Activated naive CD4-positive, alpha-beta T cell (primary cell): ENCODE results near the gene SLC6A11.

Experiments
- DNase-seq, 4 experiments: peaks; one replicate each; lab custom pipeline; 2025; lab: John Stamatoyannopoulos, UW

The SLC6A11 gene

GRCh38 chr3:10930666-10931040, 114.6 kb downstream of the SLC6A11 start:
- no peak for DNase-seq

DNA sequence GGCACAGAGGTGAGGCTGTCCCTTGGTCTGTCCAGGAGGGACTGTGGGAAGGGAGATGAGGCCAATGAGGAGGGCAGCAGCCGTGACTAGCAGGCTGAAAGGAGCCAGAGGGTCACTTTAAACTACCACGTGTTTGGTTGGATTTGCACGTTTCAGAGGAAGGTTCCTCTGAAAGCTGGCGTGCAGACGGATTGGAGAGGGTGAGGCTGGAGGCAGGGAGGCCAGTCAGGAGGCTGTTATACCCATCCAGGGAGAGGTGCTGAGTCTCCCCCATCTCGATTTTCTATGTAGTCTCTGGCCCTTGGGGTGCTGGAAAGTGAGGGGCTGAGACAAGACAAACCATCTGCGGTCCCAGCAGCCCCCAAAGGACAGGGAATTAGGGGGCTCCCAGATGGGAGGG, 116.6 kb downstream of the SLC6A11 start:
- no peak for DNase-seq

DNA sequence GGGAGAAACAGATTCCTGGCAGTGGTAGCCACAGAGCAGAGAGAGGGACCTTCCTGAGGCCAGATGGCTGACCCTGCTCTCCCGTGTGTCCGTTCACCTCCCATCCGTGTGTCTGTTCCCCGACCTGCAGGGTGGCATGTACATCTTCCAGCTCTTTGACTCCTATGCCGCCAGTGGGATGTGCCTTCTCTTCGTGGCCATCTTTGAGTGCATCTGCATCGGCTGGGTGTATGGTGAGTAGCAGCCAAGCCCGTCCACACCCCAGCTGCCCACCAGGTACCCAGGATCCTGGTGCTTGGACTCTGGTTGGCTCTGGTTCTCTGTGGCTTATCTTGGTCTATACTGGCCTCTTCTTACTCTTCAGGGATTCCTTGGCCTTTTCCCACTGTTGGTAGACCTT, 117.0 kb downstream of the SLC6A11 start:
- DNase-seq: no peak

GRCh38 chr3:10933470-10933804, 117.4 kb downstream of the SLC6A11 start:
- DNase-seq: no peak

- no peak for DNase-seq
Observed at GRCh38 chr3:10933805-10934481, 117.9 kb downstream of the SLC6A11 start.

DNA sequence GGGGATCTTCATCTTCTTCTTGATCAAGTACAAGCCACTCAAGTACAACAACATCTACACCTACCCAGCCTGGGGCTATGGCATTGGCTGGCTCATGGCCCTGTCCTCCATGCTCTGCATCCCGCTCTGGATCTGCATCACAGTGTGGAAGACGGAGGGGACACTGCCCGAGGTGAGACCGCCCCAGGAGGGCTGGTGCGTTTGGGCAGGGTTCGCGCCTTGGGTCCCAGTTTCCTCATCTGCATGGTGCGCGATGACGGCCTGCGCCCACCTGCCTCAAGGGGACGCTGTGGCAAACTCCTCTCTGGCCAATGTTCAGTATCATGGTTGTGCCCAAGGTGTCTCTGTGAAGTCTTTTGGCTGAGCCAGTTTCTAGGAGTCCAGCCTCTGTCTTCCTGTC, 119.0 kb downstream of the SLC6A11 start:
- no peak for DNase-seq

DNA sequence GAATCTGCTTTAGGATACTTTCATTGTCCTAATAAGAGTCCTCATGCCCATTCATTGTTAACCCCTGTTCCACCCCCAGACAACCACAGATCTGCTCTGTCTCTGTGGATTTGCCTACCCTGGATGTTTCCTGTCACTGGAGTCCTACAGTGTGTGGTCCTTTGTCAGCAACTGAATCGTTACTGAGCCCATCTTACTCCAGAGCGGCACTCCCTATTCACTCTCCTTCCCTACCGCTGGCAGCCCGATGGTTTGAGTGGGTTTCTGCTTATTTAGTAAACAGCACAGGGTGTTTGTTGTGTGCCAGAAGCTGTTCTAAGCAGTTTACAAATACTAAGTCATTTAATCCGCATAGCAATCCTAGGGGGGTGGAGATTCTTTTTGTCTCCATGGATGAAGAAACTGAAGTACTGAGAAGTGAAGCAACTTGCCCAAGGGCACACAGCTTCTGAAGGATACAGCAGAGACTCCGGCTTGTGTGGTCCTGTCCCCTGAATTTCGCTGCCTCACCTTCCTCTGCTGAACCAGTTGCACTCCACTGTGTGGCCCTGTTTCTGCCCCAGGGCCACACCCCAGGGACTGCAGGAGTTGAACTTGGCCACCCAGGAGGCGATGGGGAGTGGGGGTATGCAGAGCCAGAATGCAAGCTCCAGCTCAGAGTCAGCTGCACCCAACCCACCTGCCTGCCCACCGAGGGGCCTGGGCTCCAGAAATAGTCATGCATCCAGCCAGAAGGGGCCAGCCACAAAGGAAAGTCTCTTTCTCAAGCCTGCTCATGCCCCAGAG, 120.0 kb downstream of the SLC6A11 start:
- no peak for DNase-seq

DNA sequence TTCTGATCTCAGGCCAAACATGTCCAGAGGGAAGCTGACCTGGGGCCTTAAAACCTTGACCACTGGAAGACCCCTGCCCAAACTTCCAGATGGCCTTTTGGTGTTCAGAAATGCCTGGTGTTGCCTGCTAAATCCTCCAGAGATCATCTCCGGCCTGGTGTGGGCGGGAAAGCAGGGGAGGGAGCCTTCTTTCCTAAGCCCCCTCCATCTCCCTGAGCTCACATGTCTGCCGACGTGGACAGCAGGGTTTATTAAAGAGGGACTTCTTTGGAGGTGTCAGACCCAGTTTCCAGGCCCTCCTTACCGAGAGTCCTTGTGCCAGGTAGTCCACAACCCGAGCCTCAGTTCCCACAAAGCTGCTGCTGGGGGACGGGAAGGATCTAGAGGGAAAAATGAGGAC, 120.7 kb downstream of the SLC6A11 start:
- DNase-seq: no peak

DNA sequence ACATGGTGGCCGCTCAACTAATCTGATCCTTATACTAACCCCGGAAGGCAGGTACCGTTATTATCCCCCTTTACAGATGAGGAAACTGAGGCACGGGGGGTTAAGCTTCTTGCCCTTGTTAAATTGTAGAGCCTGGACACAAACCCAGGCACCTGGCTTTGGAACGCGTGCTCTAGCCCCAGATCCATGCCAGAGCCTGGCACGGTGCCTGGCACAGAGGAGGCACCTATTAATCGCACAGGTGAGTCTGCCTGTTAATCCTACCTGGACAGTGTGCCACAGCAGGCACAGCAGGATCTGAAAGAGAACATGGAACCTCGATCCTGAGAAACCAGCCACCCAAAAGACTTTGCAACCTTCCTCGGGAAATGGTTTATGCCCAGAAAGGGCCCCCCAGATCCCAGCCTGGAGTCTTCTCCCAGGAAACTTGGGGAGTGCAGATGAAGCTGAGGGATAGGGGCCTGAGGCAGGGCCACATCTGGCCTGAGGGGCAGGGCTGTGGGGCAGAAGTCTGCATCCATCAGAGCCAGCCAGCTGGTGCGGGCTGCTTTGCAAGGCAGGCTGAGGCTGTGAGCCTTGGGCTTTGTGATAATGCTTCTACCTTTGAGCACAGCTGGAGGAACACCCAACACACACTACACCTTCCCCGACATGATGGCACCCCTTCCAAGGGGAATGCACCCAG, 121.3 kb downstream of the SLC6A11 start:
- DNase-seq: no peak

DNA sequence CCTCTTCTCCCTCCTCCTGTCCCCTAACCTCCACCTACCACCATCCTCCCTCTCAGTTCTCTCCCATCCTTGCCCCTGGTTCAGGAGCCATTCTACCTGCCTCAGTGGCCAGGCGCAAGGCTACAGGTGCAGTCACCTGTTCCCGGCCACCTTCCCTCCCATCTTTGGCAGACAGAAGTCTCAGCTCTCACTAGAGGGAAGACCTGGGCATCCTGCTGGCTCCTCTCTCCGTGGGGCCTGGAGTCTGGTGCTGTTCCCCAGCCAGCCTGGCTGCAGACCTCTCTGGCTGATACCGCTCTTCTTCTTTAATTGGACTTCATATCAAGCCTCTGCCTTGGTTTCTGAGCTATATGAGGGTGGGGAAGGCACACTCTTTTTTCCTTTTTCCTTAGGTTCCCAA, 123.5 kb downstream of the SLC6A11 start:
- DNase-seq: no peak

GRCh38 chr3:10940106-10940505, 124.1 kb downstream of the SLC6A11 start:
- no peak for DNase-seq

DNA sequence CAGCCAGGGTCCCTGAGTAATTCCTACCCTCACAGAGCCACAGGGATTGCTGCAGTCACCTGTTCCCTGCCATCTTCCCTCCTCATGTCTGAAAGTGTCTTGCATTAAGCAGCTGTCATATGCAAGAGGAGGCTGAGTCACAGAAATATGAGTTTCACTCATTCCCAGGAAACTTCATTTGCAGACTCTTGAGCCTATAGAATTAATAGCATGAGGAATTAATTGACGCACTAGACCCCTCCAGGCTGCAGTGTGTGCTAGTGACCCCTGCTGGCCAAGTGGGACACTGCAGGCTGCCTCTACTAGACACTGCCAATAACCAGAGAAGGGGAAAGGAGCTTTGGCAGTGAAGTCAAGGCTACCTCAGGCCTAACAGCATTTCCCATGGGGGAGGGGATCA, 125.9 kb downstream of the SLC6A11 start:
- DNase-seq: no peak

DNA sequence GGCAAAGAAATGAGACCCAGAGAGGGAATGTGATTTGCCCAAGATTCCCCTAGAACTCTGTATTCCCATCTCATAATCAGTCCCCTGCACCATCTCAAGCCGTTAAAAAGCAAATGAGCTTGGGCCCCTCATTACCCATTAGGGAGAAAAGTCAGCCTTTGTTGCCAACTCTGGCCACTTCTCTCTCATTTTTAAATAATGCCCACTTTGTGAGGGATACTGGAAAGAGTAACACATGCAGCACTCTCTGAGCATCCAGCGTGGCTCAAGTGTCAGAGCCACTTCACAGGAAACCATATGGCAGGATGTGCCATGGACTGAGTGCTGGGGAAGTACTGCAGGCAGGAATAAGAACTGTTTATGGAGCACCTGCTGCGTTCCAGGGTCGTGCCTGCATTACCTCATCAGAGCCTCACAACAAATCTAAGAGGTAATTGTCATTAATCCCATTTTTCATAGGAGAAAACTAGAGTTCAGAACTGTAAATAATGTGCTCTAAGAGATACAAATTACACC, 126.7 kb downstream of the SLC6A11 start:
- DNase-seq: no peak

DNA sequence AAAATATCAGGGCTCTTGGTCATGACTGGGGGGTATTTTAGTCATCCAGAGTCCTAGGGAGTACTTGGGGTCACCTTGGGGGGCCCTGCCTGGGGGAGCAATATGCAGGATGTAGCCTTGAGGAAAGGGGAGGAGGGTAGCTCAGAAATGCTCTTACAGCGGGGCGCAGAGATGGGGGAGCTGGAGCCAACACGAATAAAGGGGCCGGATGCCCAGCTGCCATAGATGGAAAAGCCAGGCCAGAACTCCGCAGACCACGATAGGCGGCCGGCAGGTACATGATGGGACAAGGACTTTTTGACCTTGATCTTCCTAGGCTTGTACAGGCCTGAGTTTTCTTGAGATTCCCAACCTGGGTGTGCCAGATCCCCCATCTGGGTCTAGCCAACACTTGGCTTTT, 128.8 kb downstream of the SLC6A11 start:
- no peak for DNase-seq

DNA sequence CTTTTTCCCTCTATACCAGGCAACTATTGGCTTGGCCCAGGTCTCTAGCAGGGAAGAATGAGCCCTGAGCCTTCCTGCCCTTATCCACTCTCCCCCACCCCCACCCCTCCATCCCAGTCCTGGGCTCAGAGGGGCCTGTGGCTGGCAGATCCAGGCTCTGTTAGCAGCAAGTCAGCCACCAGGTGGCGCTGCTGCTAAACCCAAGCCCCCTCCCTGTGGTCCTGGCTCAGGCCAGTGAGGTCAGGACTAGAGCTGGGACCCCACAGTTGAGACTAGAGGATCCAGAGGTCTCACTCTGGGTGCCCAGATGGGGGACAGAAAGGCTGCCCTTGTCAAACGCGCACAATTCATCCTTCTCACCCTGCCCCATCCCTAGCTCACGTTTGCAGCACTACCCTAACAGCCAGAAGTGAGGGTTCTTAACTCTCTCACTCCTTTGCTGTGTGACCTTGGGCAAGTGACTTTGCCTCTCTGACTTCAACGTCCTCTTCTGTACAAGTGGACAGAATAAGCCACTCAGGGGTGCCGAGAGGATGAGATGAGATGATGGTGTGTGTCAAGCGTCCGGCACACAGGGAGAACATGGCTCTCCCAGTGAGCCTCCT, 129.8 kb downstream of the SLC6A11 start:
- DNase-seq: peak in 3 of 4 experiments; percentile 9 to 24 (median 15)

DNA sequence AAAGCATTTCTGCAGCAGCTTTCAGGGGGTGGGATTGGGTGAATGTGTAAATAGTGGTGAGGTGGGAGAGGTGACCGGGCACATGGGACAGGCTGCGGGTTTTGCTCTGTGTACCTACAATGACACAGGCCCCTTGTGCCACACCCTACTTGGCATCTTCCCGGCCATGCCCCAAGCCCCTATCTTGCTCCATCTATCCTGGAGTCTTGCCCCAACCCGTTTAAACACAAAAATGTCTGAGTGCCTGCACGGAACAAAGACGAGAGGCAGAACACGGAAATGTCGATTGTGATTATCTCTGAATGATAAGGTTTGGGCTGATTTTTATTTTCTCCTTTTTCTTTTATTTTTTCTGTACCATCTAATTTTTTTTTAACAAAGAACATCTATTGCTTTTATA, 130.5 kb downstream of the SLC6A11 start:
- DNase-seq: no peak

GRCh38 chr3:10948326-10948725, 132.3 kb downstream of the SLC6A11 start:
- no peak for DNase-seq

DNA sequence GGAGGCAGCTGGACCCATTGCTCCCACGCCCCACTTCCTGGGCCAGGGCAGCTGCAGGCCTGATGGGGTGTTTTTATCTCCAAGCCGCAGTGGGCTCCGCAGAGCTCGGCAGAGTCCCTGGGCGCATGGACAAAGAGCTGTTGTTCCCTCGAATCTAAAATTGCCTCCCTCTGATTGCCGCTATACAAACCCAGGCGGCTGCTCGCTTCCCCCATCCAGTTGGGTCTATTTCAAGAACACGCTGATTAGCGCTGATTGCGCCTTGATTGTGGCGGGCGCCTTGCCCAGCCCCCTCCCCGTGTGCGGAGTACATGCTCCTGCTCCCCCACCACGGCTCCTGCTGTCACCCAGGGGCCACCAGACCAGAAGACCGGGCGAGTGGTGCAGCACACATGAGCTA, 133.2 kb downstream of the SLC6A11 start:
- no peak for DNase-seq

DNA sequence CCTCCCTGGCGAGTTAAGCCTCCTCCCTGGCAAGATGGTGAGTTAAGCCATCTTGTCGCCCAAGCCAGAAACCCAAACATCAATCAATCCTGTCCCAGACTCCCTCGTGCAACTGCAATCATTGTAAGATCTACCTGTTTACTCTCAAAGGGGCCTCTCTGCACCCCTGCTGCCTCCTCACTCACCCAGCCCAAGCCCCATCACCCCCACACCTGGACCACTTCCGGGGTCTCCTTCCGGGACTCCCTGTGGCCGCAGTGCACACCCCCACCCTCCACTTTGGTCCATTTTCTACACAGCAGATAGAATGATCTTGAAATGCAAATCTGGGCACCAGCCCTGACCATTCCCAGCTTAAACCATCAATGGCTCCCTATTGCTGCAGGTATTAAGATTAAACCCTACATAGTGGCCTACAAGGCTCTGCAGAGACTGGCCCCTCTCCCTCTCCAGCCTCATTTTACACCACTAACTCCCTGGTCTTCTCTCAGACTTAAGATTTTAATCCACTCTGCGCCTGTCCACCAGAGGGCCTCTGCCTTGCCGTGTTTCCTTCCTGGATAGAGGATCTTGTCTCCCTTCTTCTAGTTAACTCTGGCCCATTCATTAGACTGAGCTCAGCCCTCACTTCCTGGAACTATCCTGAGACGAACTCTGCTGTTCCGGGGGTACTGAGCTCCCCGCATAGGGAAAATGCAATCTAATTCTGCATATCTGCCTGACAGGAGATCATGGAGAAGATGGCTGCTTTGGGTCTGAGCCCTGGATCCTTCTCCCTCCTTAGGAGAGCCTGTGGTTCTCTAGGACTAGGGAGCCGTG, 134.7 kb downstream of the SLC6A11 start:
- DNase-seq: no peak

DNA sequence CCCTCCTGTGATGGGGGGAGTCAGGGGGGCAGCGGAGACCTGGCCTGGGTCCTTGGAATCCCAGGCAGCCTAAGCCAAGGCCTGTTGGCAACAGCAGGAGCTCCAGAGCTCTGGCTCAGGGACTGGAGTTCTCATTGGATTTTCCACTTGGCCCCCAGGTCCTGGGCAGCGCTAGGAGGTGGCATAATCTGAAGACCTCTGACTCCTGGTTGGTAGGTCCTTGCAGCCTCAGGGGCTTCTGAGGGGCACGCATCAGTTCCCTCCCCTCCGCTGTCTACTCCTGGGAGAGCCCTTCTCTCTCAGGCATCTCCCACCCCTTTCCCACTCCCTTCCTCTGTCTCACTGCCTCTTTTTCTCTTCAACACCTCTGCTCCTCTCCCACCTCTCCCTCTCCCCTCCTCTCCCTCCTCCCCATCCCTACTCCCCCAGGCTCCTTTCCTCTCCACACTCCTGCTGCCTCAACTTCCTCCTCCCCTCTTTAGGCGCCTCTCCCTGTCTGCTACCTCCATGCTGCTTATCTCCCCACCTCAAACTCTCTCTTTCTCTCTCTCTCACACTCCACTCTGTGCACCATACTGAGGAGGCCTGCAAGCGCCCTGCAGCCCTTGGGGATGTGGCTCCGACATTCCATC, 135.4 kb downstream of the SLC6A11 start:
- no peak for DNase-seq

GRCh38 chr3:10952525-10952924, 136.5 kb downstream of the SLC6A11 start:
- DNase-seq: no peak
